Measurements from ENCODE around the gene SRXN1.
A peak's percentile ranks its signal among the peaks of the same experiment; 100 is the strongest.
"Not testable (repeated sequence)": the region's sequence is repeated elsewhere in the genome, so short reads cannot be mapped to it uniquely, and the experiment has no call there.

The SRXN1 gene

GRCh38 chr20:646107-646867, 6.7 kb downstream of the SRXN1 start:
- DNase-seq (ENCODE audit: low spot score) = no peak
- no peak for TF ChIP-seq CTCF (IDR thresholded peaks at IDR 0.05; ENCODE audit: extremely low read depth, missing control alignments)

GRCh38 chr20:645318-646106, 7.5 kb downstream of the SRXN1 start:
- TF ChIP-seq CTCF (IDR thresholded peaks at IDR 0.05; ENCODE audit: extremely low read depth, missing control alignments) = peak; percentile 97

GRCh38 chr20:644692-645317, 8.2 kb downstream of the SRXN1 start:
- no peak for TF ChIP-seq CTCF (IDR thresholded peaks at IDR 0.05; ENCODE audit: extremely low read depth, missing control alignments)
- no peak for DNase-seq (ENCODE audit: low spot score)

More at GRCh38 chr20:645318-646106, 7.5 kb downstream of the SRXN1 start:
- DNase-seq (ENCODE audit: low spot score) = peak; percentile 94

GRCh38 chr20:642398-643174, 10.4 kb downstream of the SRXN1 start:
- TF ChIP-seq CTCF (IDR thresholded peaks at IDR 0.05; ENCODE audit: extremely low read depth, missing control alignments) = no peak
- peak; percentile 40 for DNase-seq (ENCODE audit: low spot score)

GRCh38 chr20:642013-642397, 11.0 kb downstream of the SRXN1 start:
- not testable (repeated sequence) for DNase-seq (ENCODE audit: low spot score)

- DNase-seq (ENCODE audit: low spot score) = no peak
- no peak for TF ChIP-seq CTCF (IDR thresholded peaks at IDR 0.05; ENCODE audit: extremely low read depth, missing control alignments)
Measured at GRCh38 chr20:641516-641875, 11.5 kb downstream of the SRXN1 start.

GRCh38 chr20:640674-641515, 12.1 kb downstream of the SRXN1 start:
- DNase-seq (ENCODE audit: low spot score) = no peak
- TF ChIP-seq CTCF (IDR thresholded peaks at IDR 0.05; ENCODE audit: extremely low read depth, missing control alignments) = no peak
